ENCODE data around the gene DCC.

Gene DCC

GRCh38 chr18:52567360-52567759 is 227.4 kb downstream of the DCC start:
- POLR2A ChIA-PET (ENCODE audit: low non-redundant PET): no interaction called here

GRCh38 chr18:52569492-52569891 is 229.5 kb downstream of the DCC start:
- ChIA-PET CTCF (no interaction called here), POLR2A (ENCODE audit: low non-redundant PET) (no interaction called here)
- DNase-seq (ENCODE audit: low spot score): no peak
- TF ChIP-seq CTCF (conservative IDR thresholded peaks at IDR 0.05; ENCODE audit: low read depth): no peak
- no peak overlapping the region for H3K27ac ChIP-seq

More at GRCh38 chr18:52567360-52567759, 227.4 kb downstream of the DCC start:
- no peak for TF ChIP-seq CTCF (conservative IDR thresholded peaks at IDR 0.05; ENCODE audit: low read depth)
- no peak for DNase-seq (ENCODE audit: low spot score)
- H3K27ac ChIP-seq: no peak overlapping the region
- CTCF ChIA-PET: no interaction called here

GRCh38 chr18:52570975-52571374 is 231.0 kb downstream of the DCC start:
- DNase-seq (ENCODE audit: low spot score): no peak
- ChIA-PET CTCF (no interaction called here), POLR2A (ENCODE audit: low non-redundant PET) (no interaction called here)
- no peak for TF ChIP-seq CTCF (conservative IDR thresholded peaks at IDR 0.05; ENCODE audit: low read depth)
- no peak overlapping the region for H3K27ac ChIP-seq

GRCh38 chr18:52572036-52573000 is 232.3 kb downstream of the DCC start:
- ChIA-PET CTCF (no interaction called here), POLR2A (ENCODE audit: low non-redundant PET) (no interaction called here)
- H3K27ac ChIP-seq: no peak overlapping the region
- no peak for DNase-seq (ENCODE audit: low spot score)
- no peak for TF ChIP-seq CTCF (conservative IDR thresholded peaks at IDR 0.05; ENCODE audit: low read depth)

- DNase-seq (ENCODE audit: low spot score): no peak
- H3K27ac ChIP-seq: no peak overlapping the region
- CTCF ChIA-PET: no interaction called here
- POLR2A ChIA-PET (ENCODE audit: low non-redundant PET): no interaction called here
- no peak for TF ChIP-seq CTCF (conservative IDR thresholded peaks at IDR 0.05; ENCODE audit: low read depth)
These were observed 237.8 kb downstream of the DCC start for GRCh38 chr18:52577795-52578194.

- POLR2A ChIA-PET (ENCODE audit: low non-redundant PET): no interaction called here
- DNase-seq (ENCODE audit: low spot score): no peak
- CTCF ChIA-PET: no interaction called here
- TF ChIP-seq CTCF (conservative IDR thresholded peaks at IDR 0.05; ENCODE audit: low read depth): no peak
- H3K27ac ChIP-seq: no peak overlapping the region
These were observed 242.1 kb downstream of the DCC start for GRCh38 chr18:52582061-52582460.

Measured in RWPE1 (cell line).